Right atrium auricular region (tissue), 2 donors: ENCODE measurements around the gene LRRC37A3. TPM values are rescaled to one million over a fixed set of nuclear protein-coding genes. Genes with fewer than 3 reads are reported as not detected.
"Not testable (repeated sequence)": the region's sequence is repeated elsewhere in the genome, so short reads cannot be mapped to it uniquely, and the experiment has no call there.

Source experiments
- DNase-seq: peaks from one replicate; pipeline ENCODE4 v3.0.0-alpha.2; 2019; ENCODE audit warnings: low spot score
- H3K27ac ChIP-seq, 2 donors: fragments of 200-600 bp; sonication (generic); 1 replicate in 1 of 2; 2 replicates in 1 of 2; pipeline ENCODE4 v1.5.1; 2016 to 2019
- H3K27me3 ChIP-seq, 2 donors: fragments of 200-600 bp; sonication (generic); one replicate each; pipeline versions ENCODE4 v1.5.1 to v1.6.0; 2017 to 2019
- H3K36me3 ChIP-seq: fragments of 200-600 bp; sonication (generic); one replicate; pipeline ENCODE4 v1.5.1; 2016
- H3K4me1 ChIP-seq, 2 donors: fragments of 200-600 bp; sonication (generic); one replicate each; pipeline versions ENCODE4 v1.5.1 to v1.6.0; 2017 to 2019
- H3K4me3 ChIP-seq, 2 donors: fragments of 200-600 bp; sonication (generic); 1 replicate in 1 of 2; 2 replicates in 1 of 2; pipeline ENCODE4 v1.5.1; 2017 to 2019; ENCODE audit warnings: mild to moderate bottlenecking in 1 of 2, moderate library complexity in 1 of 2
- H3K9me3 ChIP-seq, 2 donors: fragments of 200-600 bp; sonication (generic); one replicate each; pipeline ENCODE4 v1.5.1; 2019
- total RNA-seq, 2 donors: library from RNA; depleted of rRNA; stranded (reverse); fragments of >200 nt; gene quantifications; one replicate each; pipeline ENCODE4 v1.1.0, GENCODE V29; 2016

The LRRC37A3 gene
- total RNA-seq, 2 donors from 2014 or later, result 1.9 to 2.0 TPM

DNA sequence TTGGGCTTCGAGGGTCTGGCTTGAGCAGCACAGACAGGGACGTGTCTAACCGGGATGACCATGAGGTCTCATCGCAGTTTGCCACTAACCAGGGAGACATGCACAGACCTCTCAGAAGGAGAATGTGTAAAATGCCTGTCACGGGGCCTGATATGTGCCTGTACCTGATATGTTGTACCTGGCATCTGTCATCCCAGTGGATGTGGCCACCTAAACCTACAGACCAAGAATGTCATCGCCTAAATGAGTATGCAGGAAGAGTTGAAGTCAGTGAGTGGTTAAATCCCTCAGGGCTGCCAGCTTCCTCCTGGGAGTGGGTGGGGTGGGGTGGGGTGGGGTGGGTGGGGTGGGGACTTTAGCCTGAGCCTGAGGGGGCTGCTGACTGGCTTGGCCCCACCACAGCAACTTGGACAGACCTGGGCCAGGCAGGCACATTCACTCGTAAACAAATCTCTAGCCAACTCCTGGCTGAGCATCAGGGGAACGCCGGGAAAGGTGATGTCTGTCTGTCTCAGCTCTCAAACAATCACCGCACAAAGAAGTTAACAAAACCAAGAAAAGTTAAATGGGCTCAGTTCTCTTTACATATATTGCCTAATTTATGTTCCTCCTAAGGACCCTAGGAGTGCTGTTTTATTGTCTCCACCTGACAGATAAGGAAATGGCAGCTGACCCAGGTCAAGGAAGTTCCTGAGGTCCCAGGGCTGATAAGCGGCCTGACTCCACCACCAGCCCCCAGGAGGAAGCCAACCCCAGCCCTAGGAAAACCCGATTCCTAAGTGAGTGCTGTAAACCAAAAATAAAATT, 89.3 kb downstream of the LRRC37A3 start:
- H3K27ac ChIP-seq, H3K27me3 ChIP-seq, H3K4me1 ChIP-seq, DNase-seq, H3K4me3 ChIP-seq, H3K9me3 ChIP-seq, H3K36me3 ChIP-seq: not testable (repeated sequence)

DNA sequence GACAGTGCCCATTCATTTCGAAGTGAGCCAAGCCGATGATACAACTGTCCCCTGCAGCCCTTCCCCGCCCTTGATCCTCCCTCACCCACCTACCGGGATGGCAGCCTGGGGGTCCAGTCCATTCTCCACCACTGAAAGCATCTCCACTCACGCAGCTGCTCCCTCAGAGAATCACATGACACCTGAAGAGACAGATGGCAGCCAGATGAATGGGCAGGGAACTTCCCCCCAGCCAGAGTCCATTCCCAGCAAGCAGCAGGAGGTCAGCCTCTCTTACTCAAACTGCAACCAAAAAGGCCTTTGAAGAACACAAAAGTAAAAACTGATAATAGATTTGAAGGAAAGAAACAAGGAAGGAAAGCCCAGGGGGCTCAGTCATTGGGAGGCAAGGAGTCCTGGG, 90.2 kb downstream of the LRRC37A3 start:
- not testable (repeated sequence) for H3K9me3 ChIP-seq, H3K27me3 ChIP-seq, H3K27ac ChIP-seq, H3K4me3 ChIP-seq, H3K4me1 ChIP-seq, DNase-seq, H3K36me3 ChIP-seq

DNA sequence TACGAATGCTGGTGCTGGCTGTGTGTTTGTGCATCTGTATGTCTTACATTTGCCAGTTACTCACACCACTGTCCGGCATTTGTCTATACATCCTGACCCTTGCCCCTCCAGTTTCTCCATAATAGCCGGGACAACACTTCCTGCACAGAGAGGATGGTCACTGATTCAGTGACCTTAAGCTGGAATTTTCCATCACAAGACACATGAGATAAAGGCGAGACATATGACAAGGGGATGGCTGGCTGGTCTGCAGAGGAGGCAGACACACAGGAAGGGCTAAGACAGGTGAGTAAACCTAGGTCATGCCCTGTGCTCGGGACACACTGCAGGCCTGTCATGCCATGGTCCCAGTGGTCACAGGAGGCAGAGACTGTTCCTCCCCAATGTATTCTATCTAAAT, 100.4 kb downstream of the LRRC37A3 start:
- not testable (repeated sequence) for H3K9me3 ChIP-seq, H3K4me3 ChIP-seq, H3K27ac ChIP-seq, H3K4me1 ChIP-seq, DNase-seq, H3K27me3 ChIP-seq
- peaks cover 22% of the 10 kb centered on the region for H3K36me3 ChIP-seq

DNA sequence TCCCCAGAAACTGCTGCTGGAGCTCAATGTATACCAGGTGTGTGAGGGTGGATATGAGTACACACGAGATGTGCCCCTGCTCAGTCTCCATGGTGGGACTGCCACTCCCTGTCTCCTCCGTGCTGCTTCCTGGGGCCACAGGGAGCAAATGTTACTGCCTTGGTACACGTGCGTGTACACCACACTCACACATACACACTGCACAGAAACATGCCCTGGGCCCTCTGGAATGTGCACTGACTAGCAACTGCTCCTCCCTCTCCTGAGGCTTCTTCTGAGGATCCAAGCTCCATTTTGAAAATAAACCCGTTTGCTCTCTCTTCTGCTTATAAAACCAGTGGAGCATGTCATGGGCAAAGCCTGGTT, 103.5 kb downstream of the LRRC37A3 start:
- H3K4me1 ChIP-seq, H3K4me3 ChIP-seq, DNase-seq, H3K27me3 ChIP-seq, H3K36me3 ChIP-seq, H3K27ac ChIP-seq, H3K9me3 ChIP-seq: not testable (repeated sequence)

DNA sequence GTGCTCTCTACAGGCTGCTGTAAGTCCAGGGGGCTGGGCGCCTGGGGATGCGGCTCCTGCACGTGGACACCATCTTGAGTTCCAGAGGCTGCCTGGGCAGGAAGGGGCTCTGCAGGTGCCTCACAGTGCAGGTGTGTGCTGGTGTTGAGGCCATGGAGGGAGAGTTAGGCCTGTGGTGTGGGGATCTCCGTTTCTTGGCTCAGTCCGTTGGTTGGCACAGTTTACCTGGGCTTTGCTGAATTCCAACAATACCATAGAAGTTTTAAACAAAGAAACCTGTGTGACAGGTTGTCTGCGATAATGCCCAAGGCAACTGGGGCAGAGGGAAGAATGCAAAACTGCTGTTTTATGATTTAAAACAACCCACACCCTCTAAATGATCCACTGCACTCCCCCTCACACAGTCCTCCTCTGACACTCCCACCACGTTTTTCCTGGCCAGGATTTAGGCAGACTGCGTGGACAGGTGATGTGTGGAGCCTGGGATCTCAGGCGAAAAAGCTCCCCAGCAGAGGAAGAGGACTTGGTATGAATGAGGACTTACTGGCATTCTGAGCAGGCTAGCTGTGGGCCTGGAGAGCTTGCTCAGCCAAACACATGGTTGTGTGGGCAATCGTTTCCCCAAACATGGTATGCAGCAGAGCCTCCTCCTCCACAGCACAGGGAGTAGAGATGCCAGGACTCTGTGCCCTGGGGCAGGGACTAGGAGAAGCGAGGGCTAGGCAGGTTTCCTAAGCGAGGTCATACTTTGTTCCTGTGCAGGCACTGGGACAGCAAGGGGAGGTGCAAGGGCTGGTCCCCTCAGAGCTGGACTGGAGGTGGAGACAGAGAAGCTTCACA, 104.1 kb downstream of the LRRC37A3 start:
- H3K27me3 ChIP-seq, H3K9me3 ChIP-seq, DNase-seq, H3K4me1 ChIP-seq, H3K36me3 ChIP-seq, H3K4me3 ChIP-seq, H3K27ac ChIP-seq: not testable (repeated sequence)

DNA sequence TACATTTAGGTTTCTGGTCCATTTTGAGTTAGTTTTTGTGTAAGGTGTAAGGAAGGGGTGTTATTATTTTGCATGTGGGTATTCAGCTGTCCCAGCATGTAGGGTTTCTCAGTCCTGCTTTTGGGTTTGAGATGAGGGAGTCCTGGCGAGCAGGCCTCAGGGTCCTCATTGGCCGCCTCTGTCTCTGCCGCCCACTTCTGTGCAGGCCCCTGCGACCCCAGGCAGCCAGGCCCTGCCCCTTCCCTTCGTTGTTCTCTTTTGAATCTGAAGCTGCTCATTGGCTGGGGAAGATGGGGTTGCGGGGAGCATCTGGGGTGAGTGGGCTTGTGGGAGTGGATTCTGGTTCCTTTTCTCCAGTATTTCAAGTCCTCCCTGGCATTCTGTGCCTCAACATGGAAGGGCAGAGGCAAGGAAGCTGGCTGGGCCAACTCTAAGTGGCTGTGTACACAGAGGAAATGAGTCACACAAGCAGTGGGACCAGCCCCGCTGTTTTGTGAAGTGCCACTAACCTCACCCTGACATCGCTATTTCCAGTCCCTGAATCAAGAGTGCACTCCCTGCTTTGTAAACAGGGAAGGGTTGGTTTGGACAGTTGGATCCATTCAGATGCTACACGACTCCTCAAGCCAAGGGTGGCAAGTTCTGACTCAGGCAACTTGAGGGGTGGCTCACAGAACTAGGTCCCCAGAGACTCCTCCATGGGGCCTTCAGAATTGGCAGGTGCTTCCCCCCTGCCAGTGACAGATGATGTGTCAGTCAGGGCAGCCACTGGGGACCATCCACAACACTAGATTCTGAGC, 110.9 kb downstream of the LRRC37A3 start:
- H3K9me3 ChIP-seq, H3K27me3 ChIP-seq, H3K4me3 ChIP-seq, H3K4me1 ChIP-seq, H3K36me3 ChIP-seq: not testable (repeated sequence)
- DNase-seq, result peak; percentile 86
- H3K27ac ChIP-seq, result peak overlapping the region in 1 of 2 donors; percentile 43

Other genes with a start within 250 kb of the LRRC37A3 start
- gene GNA13, start 137.3 kb upstream of the LRRC37A3 start, total RNA-seq, result 10 to 100 TPM; 29.9 to 35.6 TPM
- 1 to 10 TPM; 2.3 to 6.9 TPM for gene RGS9, start 217.9 kb upstream of the LRRC37A3 start, total RNA-seq